CD4-positive, alpha-beta T cell (primary cell): Measurements from ENCODE around the gene PSMA3. TPM values are rescaled to one million over a fixed set of nuclear protein-coding genes. Genes with fewer than 3 reads are reported as not detected.
A peak's percentile ranks its signal among the peaks of the same experiment; 100 is the strongest.

Experiments
- ATAC-seq: fragments of 200-7000 bp; cut with Tn5 transposase; one replicate; pipeline ENCODE4 v1.10.0; 2022; ENCODE audit warnings: mild to moderate bottlenecking; ENCODE audit not compliant: poor library complexity
- CTCF ChIA-PET: fragments of 350-600 bp; sonication (Branson Sonifier 250); formaldehyde crosslinking; loops from one replicate; lab custom pipeline; 2021; ENCODE audit warnings: antibody characterized with exemption, inconsistent platforms; lab: Charles Lee
- POLR2A ChIA-PET: fragments of 350-600 bp; sonication (Branson Sonifier 250); formaldehyde crosslinking; loops from one replicate; lab custom pipeline; 2021; ENCODE audit warnings: antibody characterized with exemption, inconsistent platforms; lab: Charles Lee
- DNase-seq, 14 experiments: peaks; one replicate each; pipeline ENCODE4 v3.0.0-alpha.2; 2013 to 2020; ENCODE audit warnings: mixed read lengths in 2 of 14
- H3K27ac ChIP-seq, 2 donors: one replicate each; pipeline versions ENCODE4 v1.5.1 to v1.7.0; 2013; ENCODE audit warnings: low read length in 2 of 2, low read depth in 1 of 2, mild to moderate bottlenecking in 1 of 2
- H3K27me3 ChIP-seq, 2 experiments: 1 replicate in 1 of 2; 2 replicates in 1 of 2; pipeline versions ENCODE4 v1.6.1 to v1.7.0; 2013; ENCODE audit warnings: low read length in 2 of 2, control low read depth in 1 of 2, mild to moderate bottlenecking in 1 of 2, moderate library complexity in 1 of 2; ENCODE audit not compliant: insufficient read depth in 2 of 2, control insufficient read depth in 1 of 2
- H3K36me3 ChIP-seq: one replicate; pipeline ENCODE4 v1.6.1; 2013; ENCODE audit warnings: low read length, control low read depth; ENCODE audit not compliant: insufficient read depth
- H3K4me1 ChIP-seq: one replicate; pipeline ENCODE4 v1.6.1; 2013; ENCODE audit warnings: low read length, control low read depth; ENCODE audit not compliant: insufficient read depth
- H3K4me3 ChIP-seq: one replicate; pipeline ENCODE4 v1.5.1; 2013; ENCODE audit warnings: mild to moderate bottlenecking, low read length, moderate library complexity
- H3K9me3 ChIP-seq, 2 experiments: 1 replicate in 1 of 2; 2 replicates in 1 of 2; pipeline versions ENCODE4 v1.6.1 to v1.7.0; 2013; ENCODE audit warnings: low read length in 2 of 2, mild to moderate bottlenecking in 2 of 2, control low read depth in 1 of 2, moderate library complexity in 1 of 2; ENCODE audit not compliant: control insufficient read depth in 1 of 2, insufficient read depth in 1 of 2
- H3K27ac Mint-ChIP-seq: one replicate; pipeline ENCODE4 v1.8.0; 2020; ENCODE audit warnings: mixed read lengths
- H3K27me3 Mint-ChIP-seq: one replicate; pipeline ENCODE4 v1.8.0; 2021; ENCODE audit warnings: mixed read lengths
- H3K36me3 Mint-ChIP-seq: one replicate; pipeline ENCODE4 v1.8.0; 2021; ENCODE audit warnings: low read depth, mixed read lengths
- H3K4me1 Mint-ChIP-seq: one replicate; pipeline ENCODE4 v1.8.0; 2021; ENCODE audit warnings: low read depth, mixed read lengths
- H3K4me3 Mint-ChIP-seq: one replicate; pipeline ENCODE4 v1.8.0; 2020; ENCODE audit warnings: mild to moderate bottlenecking, mixed read lengths
- H3K9me3 Mint-ChIP-seq: one replicate; pipeline ENCODE4 v1.8.0; 2020; ENCODE audit warnings: mixed read lengths
- intact Hi-C, 2 experiments: fragments of 100-400 bp; cut with DNase I in 1 of 2; cut with micrococcal nuclease in 1 of 2; formaldehyde crosslinking; loops; one replicate each; pipeline versions ENCODE4 v1.15.1 to v1.9.0; 2023 to 2025; cut with DNase I, micrococcal nuclease
- total RNA-seq, 174 experiments: library from RNA in 2 of 174; stranded (reverse) in 2 of 174; gene quantifications; one replicate each; pipeline ENCODE4 v1.2.3 and lab custom pipeline; 2021 to 2026
- TF ChIP-seq, protein P1 (sequence below): fragments of 200-600 bp; IDR thresholded peaks from one replicate; pipeline ENCODE4 v1.8.0; 2022; ENCODE audit warnings: antibody characterized with exemption, mild to moderate bottlenecking

The PSMA3 gene
- total RNA-seq, 2 experiments from 2014 or later = 104 to 108 TPM

GRCh38 chr14:58216544-58216943, 28.1 kb upstream of the PSMA3 start:
- no peak overlapping the region for H3K4me3 Mint-ChIP-seq
- no peaks in the 10 kb centered on the region for H3K9me3 Mint-ChIP-seq
- Histone ChIP-seq H3K36me3 (peaks cover 57% of the 10 kb centered on the region), H3K27me3 (no peaks in the 10 kb centered on the region), H3K27ac (no peak overlapping the region), H3K9me3 (no peaks in the 10 kb centered on the region), H3K4me3 (no peak overlapping the region), H3K4me1 (no peaks in the 10 kb centered on the region)
- TF ChIP-seq, protein P1, sequence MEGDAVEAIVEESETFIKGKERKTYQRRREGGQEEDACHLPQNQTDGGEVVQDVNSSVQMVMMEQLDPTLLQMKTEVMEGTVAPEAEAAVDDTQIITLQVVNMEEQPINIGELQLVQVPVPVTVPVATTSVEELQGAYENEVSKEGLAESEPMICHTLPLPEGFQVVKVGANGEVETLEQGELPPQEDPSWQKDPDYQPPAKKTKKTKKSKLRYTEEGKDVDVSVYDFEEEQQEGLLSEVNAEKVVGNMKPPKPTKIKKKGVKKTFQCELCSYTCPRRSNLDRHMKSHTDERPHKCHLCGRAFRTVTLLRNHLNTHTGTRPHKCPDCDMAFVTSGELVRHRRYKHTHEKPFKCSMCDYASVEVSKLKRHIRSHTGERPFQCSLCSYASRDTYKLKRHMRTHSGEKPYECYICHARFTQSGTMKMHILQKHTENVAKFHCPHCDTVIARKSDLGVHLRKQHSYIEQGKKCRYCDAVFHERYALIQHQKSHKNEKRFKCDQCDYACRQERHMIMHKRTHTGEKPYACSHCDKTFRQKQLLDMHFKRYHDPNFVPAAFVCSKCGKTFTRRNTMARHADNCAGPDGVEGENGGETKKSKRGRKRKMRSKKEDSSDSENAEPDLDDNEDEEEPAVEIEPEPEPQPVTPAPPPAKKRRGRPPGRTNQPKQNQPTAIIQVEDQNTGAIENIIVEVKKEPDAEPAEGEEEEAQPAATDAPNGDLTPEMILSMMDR = no peak
- ChIA-PET POLR2A (no interaction called here), CTCF (no interaction called here)
- H3K27me3 Mint-ChIP-seq = no peaks in the 10 kb centered on the region
- H3K36me3 Mint-ChIP-seq = peaks cover 66% of the 10 kb centered on the region
- ATAC-seq (no peak), DNase-seq (no peak)
- intact Hi-C loops = no loop called here
- no peak overlapping the region for H3K27ac Mint-ChIP-seq
- no peaks in the 10 kb centered on the region for H3K4me1 Mint-ChIP-seq

DNA sequence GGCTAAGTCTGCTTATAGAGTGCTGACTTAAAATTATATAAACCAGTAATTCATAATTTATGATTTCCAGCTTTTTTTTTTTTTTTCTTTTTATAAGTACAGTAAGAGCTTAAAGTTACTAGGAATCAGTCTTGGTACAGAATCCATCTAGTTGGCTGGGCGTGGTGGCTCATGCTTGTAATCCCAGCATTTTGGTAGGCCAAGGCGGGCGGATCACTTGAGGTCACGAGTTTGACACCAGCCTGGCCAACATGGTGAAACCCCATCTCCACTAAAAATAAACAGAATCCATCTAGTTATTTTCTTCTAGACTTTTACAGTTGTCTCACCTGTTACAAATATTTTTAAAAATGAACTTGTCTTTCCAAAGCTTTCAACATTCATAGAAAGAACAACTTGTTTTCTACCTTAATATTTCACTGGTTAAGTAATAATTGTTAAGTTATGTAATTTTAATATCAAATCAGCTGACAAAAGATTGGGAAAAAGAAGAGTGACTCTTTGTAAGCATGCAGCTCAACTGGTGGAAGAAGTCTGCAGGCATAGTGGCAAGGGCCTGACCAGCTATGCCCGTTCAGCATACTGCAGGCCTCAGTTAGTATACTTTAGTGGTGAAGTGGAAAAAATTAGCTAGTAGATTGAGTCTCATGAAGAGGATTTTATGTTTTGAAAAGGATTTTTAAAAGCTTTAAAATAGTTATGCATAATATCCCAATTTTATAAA, 17.4 kb upstream of the PSMA3 start:
- Histone ChIP-seq H3K27me3 (no peaks in the 10 kb centered on the region), H3K4me3 (no peak overlapping the region), H3K4me1 (no peaks in the 10 kb centered on the region), H3K9me3 (no peaks in the 10 kb centered on the region), H3K27ac (no peak overlapping the region), H3K36me3 (peaks cover 31% of the 10 kb centered on the region)
- no peak overlapping the region for H3K4me3 Mint-ChIP-seq
- no peaks in the 10 kb centered on the region for H3K4me1 Mint-ChIP-seq
- no peaks in the 10 kb centered on the region for H3K27me3 Mint-ChIP-seq
- peaks cover 52% of the 10 kb centered on the region for H3K36me3 Mint-ChIP-seq
- intact Hi-C loops = no loop called here
- DNase-seq (no peak), ATAC-seq (no peak)
- no peak overlapping the region for H3K27ac Mint-ChIP-seq
- TF ChIP-seq, protein P1 = no peak
- no peaks in the 10 kb centered on the region for H3K9me3 Mint-ChIP-seq
- ChIA-PET POLR2A (interaction anchor here (0.9 kb wide), 1 partner anchor 27 kb away, joined by 3 read pairs; the partner anchor contains the start of gene ACTR10), CTCF (interaction anchor here (1.0 to 1.2 kb wide), 2 partner anchors 8 to 168 kb away, joined by 3 read pairs; partner anchors contain the start of gene TOMM20L)

DNA sequence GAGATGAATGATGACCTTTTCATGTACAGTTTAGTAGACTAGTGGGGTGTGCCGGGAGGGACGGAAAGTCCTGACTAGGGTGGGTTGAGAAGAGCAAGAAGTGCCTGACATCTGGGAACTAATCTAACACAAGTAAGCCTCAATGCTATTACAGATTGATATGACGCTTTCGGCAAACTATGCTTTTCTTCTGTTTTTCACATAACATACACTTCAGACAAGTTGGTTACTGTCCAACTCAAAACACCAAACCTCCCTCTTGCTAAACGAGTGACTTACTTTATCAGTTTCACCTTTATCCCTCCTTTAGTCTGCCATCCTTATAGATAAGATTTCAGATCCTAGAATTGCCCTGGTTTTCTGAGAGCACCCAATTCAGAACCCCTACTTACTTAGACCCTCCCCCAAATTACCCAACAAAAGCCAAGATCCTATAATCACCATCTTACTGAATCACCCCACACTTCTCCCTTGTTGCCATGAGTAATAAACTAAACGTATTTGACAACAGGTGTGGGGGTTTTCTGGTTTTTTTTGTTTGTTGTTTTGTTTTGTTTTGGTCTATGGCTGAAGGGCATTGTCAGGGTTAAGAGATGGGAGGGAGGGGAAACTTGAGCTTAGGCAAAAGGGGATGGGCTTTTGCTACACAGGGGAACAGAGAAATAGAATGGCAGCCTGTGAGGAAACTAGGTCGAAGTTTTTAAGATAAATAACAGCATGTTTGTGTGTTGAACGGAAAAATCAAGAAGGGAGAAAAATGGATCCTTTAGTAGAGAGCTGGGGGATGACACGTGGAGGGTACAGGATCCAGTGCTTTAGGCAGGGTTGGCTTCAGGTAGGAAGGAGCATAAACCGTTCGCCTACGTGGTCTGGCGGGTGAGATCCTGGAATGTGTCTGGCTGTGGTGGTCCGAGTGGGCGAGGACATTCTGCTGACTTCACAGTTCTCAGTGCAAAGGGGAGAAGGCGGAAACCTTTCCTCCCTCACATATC, 6.1 kb upstream of the PSMA3 start:
- H3K4me3 Mint-ChIP-seq = no peak overlapping the region
- intact Hi-C loops = loop anchor here in 1 of 2 experiments (2.0 kb wide), 1 partner anchor 38 kb away; the partner anchor contains the start of gene ACTR10
- H3K36me3 ChIP-seq = peaks cover under 1% of the 10 kb centered on the region
- peaks cover 2% of the 10 kb centered on the region for H3K9me3 Mint-ChIP-seq
- CTCF ChIA-PET = no interaction called here
- peaks cover 8% of the 10 kb centered on the region for H3K4me1 ChIP-seq
- peak in 3 of 14 experiments; percentile 9 to 75 (median 67) for DNase-seq
- ATAC-seq = peak; percentile 32
- H3K36me3 Mint-ChIP-seq = peaks cover 17% of the 10 kb centered on the region
- H3K27ac ChIP-seq = peak overlapping the region; percentile 38 to 40
- TF ChIP-seq, protein P1 = no peak
- peak overlapping the region; percentile 83 for H3K4me3 ChIP-seq
- peaks cover 12% of the 10 kb centered on the region for H3K4me1 Mint-ChIP-seq
- H3K27me3 Mint-ChIP-seq = no peaks in the 10 kb centered on the region
- POLR2A ChIA-PET = interaction anchor here (3.5 kb wide), 1 partner anchor 60 kb away, joined by 36 read pairs; the partner anchor contains the start of gene ARID4A
- H3K27ac Mint-ChIP-seq = no peak overlapping the region
- H3K9me3 ChIP-seq = no peaks in the 10 kb centered on the region
- no peaks in the 10 kb centered on the region for H3K27me3 ChIP-seq
